H9 (cell line): Measurements from ENCODE around the gene RPEL1. TPM values are rescaled to one million over a fixed set of nuclear protein-coding genes. Genes with fewer than 3 reads are reported as not detected.

ENCODE experiments used
- DNase-seq: peaks from one replicate; pipeline ENCODE4 v3.0.0-alpha.2; 2017
- H2AFZ ChIP-seq: one replicate; pipeline ENCODE4 v1.6.1; 2013; ENCODE audit warnings: mild to moderate bottlenecking, low read length, control low read depth, moderate library complexity
- H2AK5ac ChIP-seq: 2 replicates; pipeline ENCODE4 v1.6.1; 2013; ENCODE audit warnings: low read length, control low read depth, mixed read lengths; ENCODE audit not compliant: insufficient read length
- H2BK120ac ChIP-seq: one replicate; pipeline ENCODE4 v1.6.1; 2013; ENCODE audit warnings: low read depth, mild to moderate bottlenecking, low read length, control low read depth, inconsistent platforms; ENCODE audit not compliant: poor library complexity, severe bottlenecking
- H2BK12ac ChIP-seq: 2 replicates; pipeline ENCODE4 v1.6.1; 2013; ENCODE audit warnings: low read length, control low read depth, mixed read lengths, low read depth; ENCODE audit not compliant: insufficient read length
- H2BK15ac ChIP-seq: 2 replicates; pipeline ENCODE4 v1.6.1; 2013; ENCODE audit warnings: low read depth, low read length, control low read depth
- H2BK20ac ChIP-seq: one replicate; pipeline ENCODE4 v1.6.1; 2013; ENCODE audit warnings: low read depth, mild to moderate bottlenecking, low read length, control low read depth, inconsistent platforms; ENCODE audit not compliant: poor library complexity, severe bottlenecking
- H2BK5ac ChIP-seq: 2 replicates; pipeline ENCODE4 v1.6.1; 2013; ENCODE audit warnings: low read length, control low read depth, mixed read lengths; ENCODE audit not compliant: insufficient read length
- H3K14ac ChIP-seq: 2 replicates; pipeline ENCODE4 v1.6.1; 2013; ENCODE audit warnings: low read length, control low read depth; ENCODE audit not compliant: insufficient read depth
- H3K18ac ChIP-seq: 2 replicates; pipeline ENCODE4 v1.6.1; 2013; ENCODE audit warnings: low read depth, mild to moderate bottlenecking, mixed read lengths, low read length, control low read depth; ENCODE audit not compliant: insufficient read length
- H3K23ac ChIP-seq: 2 replicates; pipeline ENCODE4 v1.6.1; 2013; ENCODE audit warnings: low read length, control low read depth, mixed read lengths, low read depth; ENCODE audit not compliant: insufficient read length
- H3K23me2 ChIP-seq: 2 replicates; pipeline ENCODE4 v1.6.1; 2013; ENCODE audit warnings: low read depth, mild to moderate bottlenecking, mixed read lengths, low read length, control low read depth; ENCODE audit not compliant: insufficient read length, poor library complexity, severe bottlenecking
- H3K27ac ChIP-seq: 2 replicates; pipeline ENCODE4 v1.5.1; 2013; ENCODE audit warnings: low read length, control low read depth, mixed read lengths, low read depth; ENCODE audit not compliant: insufficient read length
- H3K27me3 ChIP-seq: 2 replicates; pipeline ENCODE4 v1.6.1; 2013; ENCODE audit warnings: low read length, control low read depth, inconsistent platforms; ENCODE audit not compliant: insufficient read depth
- H3K4ac ChIP-seq: 2 replicates; pipeline ENCODE4 v1.6.1; 2013; ENCODE audit warnings: low read depth, mild to moderate bottlenecking, control low read depth, inconsistent platforms, low read length, moderate library complexity
- H3K4me1 ChIP-seq: 2 replicates; pipeline ENCODE4 v1.6.1; 2013; ENCODE audit warnings: low read length, control low read depth, inconsistent platforms; ENCODE audit not compliant: insufficient read depth
- H3K4me2 ChIP-seq: 2 replicates; pipeline ENCODE4 v1.6.1; 2013; ENCODE audit warnings: low read length, control low read depth, mixed read lengths; ENCODE audit not compliant: insufficient read length, insufficient read depth
- H3K56ac ChIP-seq: 2 replicates; pipeline ENCODE4 v1.6.1; 2013; ENCODE audit warnings: low read depth, mild to moderate bottlenecking, mixed read lengths, low read length, control low read depth; ENCODE audit not compliant: insufficient read length
- H3K79me1 ChIP-seq: 2 replicates; pipeline ENCODE4 v1.6.1; 2013; ENCODE audit warnings: low read depth, mild to moderate bottlenecking, moderate library complexity, low read length, control low read depth, inconsistent platforms; ENCODE audit not compliant: insufficient read depth, poor library complexity, severe bottlenecking
- H3K79me2 ChIP-seq: 2 replicates; pipeline ENCODE4 v1.6.1; 2013; ENCODE audit warnings: low read length, control low read depth, inconsistent platforms; ENCODE audit not compliant: insufficient read depth
- H3K9ac ChIP-seq: 2 replicates; pipeline ENCODE4 v1.6.1; 2013; ENCODE audit warnings: low read length, control low read depth, mixed read lengths; ENCODE audit not compliant: insufficient read length; ENCODE audit errors: extremely low read depth
- H3K9me3 ChIP-seq: one replicate; pipeline ENCODE4 v1.6.1; 2013; ENCODE audit warnings: low read depth, low read length, inconsistent platforms; ENCODE audit not compliant: control insufficient read depth
- H3T11ph ChIP-seq: one replicate; pipeline ENCODE4 v1.6.1; 2013; ENCODE audit warnings: mild to moderate bottlenecking, low read length, control low read depth, inconsistent platforms
- H4K20me1 ChIP-seq: one replicate; pipeline ENCODE4 v1.6.1; 2013; ENCODE audit not compliant: control insufficient read depth, insufficient read length, insufficient read depth
- H4K5ac ChIP-seq: 2 replicates; pipeline ENCODE4 v1.6.1; 2013; ENCODE audit warnings: low read depth, mild to moderate bottlenecking, mixed read lengths, low read length, control low read depth; ENCODE audit not compliant: insufficient read length
- H4K8ac ChIP-seq: replicated peaks from 2 replicates; pipeline ENCODE4 v1.6.1; 2013; ENCODE audit warnings: low read length, control low read depth, mixed read lengths, low read depth; ENCODE audit not compliant: insufficient read length
- H4K91ac ChIP-seq: 2 replicates; pipeline ENCODE4 v1.6.1; 2013; ENCODE audit warnings: low read depth, mild to moderate bottlenecking, moderate library complexity, mixed read lengths, low read length, control low read depth; ENCODE audit not compliant: insufficient read length
- H3K27ac Mint-ChIP-seq, 3 experiments: 2 replicates in 2 of 3; 3 replicates in 1 of 3; pipeline ENCODE4 v1.8.0; 2020 to 2021; ENCODE audit warnings: mixed read lengths in 3 of 3, mild to moderate bottlenecking in 1 of 3, moderate library complexity in 1 of 3
- H3K27me3 Mint-ChIP-seq: 2 replicates; pipeline ENCODE4 v1.8.0; 2021; ENCODE audit warnings: low read depth, mild to moderate bottlenecking, moderate library complexity, mixed read lengths
- H3K36me3 Mint-ChIP-seq, 3 experiments: 2 replicates in 2 of 3; 3 replicates in 1 of 3; pipeline ENCODE4 v1.8.0; 2020 to 2021; ENCODE audit warnings: low read depth in 3 of 3, mixed read lengths in 3 of 3; ENCODE audit not compliant: insufficient read depth in 1 of 3
- H3K4me1 Mint-ChIP-seq, 2 experiments: 2 replicates each; pipeline ENCODE4 v1.8.0; 2020; ENCODE audit warnings: mixed read lengths in 2 of 2
- H3K4me3 Mint-ChIP-seq, 2 experiments: 2 replicates in 1 of 2; 3 replicates in 1 of 2; pipeline ENCODE4 v1.8.0; 2020 to 2021; ENCODE audit warnings: mild to moderate bottlenecking in 2 of 2, mixed read lengths in 2 of 2, moderate library complexity in 1 of 2
- H3K9me3 Mint-ChIP-seq, 2 experiments: 2 replicates in 1 of 2; 3 replicates in 1 of 2; pipeline ENCODE4 v1.8.0; 2020; ENCODE audit warnings: mild to moderate bottlenecking in 2 of 2, mixed read lengths in 2 of 2, moderate library complexity in 1 of 2
- CTCF ChIP-seq: fragments of 200-600 bp; sonication (generic); conservative IDR thresholded peaks from 3 replicates; pipeline ENCODE4 v1.8.0; 2021; ENCODE audit warnings: antibody characterized with exemption, mild to moderate bottlenecking
- total RNA-seq: library from RNA; stranded (reverse); gene quantifications from 2 replicates; pipeline ENCODE4 v1.2.1, GENCODE V29; 2021

Gene RPEL1
- total RNA-seq, 1 experiment from 2014 or later, result 0.13 TPM

- no peak overlapping the region for H3K4me3 Mint-ChIP-seq
- Histone ChIP-seq H3K18ac (no peak overlapping the region), H2BK12ac (no peak overlapping the region), H3K23ac (no peak overlapping the region), H3K56ac (no peak overlapping the region), H2BK120ac (no peak overlapping the region), H4K5ac (no peak overlapping the region), H3K4ac (no peak overlapping the region), H4K20me1 (no peaks in the 10 kb centered on the region), H4K91ac (no peak overlapping the region), H2BK15ac (no peak overlapping the region), H3T11ph (no peak overlapping the region), H3K27ac (no peak overlapping the region), H3K4me2 (no peak overlapping the region), H2AK5ac (no peak overlapping the region), H2AFZ (no peak overlapping the region), H3K9ac (no peak overlapping the region), H4K8ac (no peak overlapping the region), H3K14ac (no peak overlapping the region), H3K79me2 (no peaks in the 10 kb centered on the region), H2BK20ac (no peak overlapping the region), H3K23me2 (no peaks in the 10 kb centered on the region), H3K9me3 (peaks cover 14% of the 10 kb centered on the region), H3K27me3 (no peaks in the 10 kb centered on the region), H3K4me1 (peaks cover 7% of the 10 kb centered on the region; the same call in 1 of the 2 replicates), H3K79me1 (no peaks in the 10 kb centered on the region), H2BK5ac (no peak overlapping the region)
- H3K36me3 Mint-ChIP-seq, result peaks cover 17 to 21% (median 17%) of the 10 kb centered on the region in 3 experiments
- no peak for DNase-seq
- TF ChIP-seq CTCF, result no peak
- no peaks in the 10 kb centered on the region; the same call in none of the 2 replicates for H3K27me3 Mint-ChIP-seq
- H3K27ac Mint-ChIP-seq, result no peak overlapping the region; a peak in 1 of 7 replicates
- peaks cover 5 to 6% of the 10 kb centered on the region in 2 experiments for H3K4me1 Mint-ChIP-seq
- H3K9me3 Mint-ChIP-seq, result peaks cover 20 to 26% of the 10 kb centered on the region in 2 experiments
Measured at GRCh38 chr10:103225939-103226338, 19.7 kb upstream of the RPEL1 start.
